IMR-90 (cell line): ENCODE measurements around the gene THOC6. TPM values are rescaled to one million over a fixed set of nuclear protein-coding genes. Genes with fewer than 3 reads are reported as not detected.

Source experiments
- ATAC-seq: fragments of 200-7000 bp; cut with Tn5 transposase; 2 replicates; pipeline ENCODE4 v1.9.1; 2020; ENCODE audit warnings: low read depth, mild to moderate bottlenecking, moderate library complexity
- BruUV-seq: library from RNA; stranded (reverse); fragments of 400-500 nt; replicated peaks from 2 replicates; lab custom pipeline; 2021; lab: Mats Ljungman, UMichigan
- CTCF ChIA-PET: fragments of 300-600 bp; formaldehyde crosslinking; extraction: SDS; loops from one replicate; lab custom pipeline; 2021; ENCODE audit warnings: antibody characterized with exemption; lab: Yijun Ruan, JAX
- POLR2A ChIA-PET: fragments of 300-600 bp; sonication (Branson Sonifier 250); formaldehyde crosslinking; loops from one replicate; lab custom pipeline; 2022; ENCODE audit warnings: antibody characterized with exemption; ENCODE audit not compliant: unreplicated experiment; lab: Charles Lee
- DNase-seq: peaks from one replicate; pipeline ENCODE4 v3.0.0; 2013
- H2AFZ ChIP-seq: replicated peaks from 2 replicates; pipeline ENCODE3; 2013; ENCODE audit warnings: low read length, mild to moderate bottlenecking; ENCODE audit not compliant: poor library complexity
- H2AK5ac ChIP-seq: 2 replicates; pipeline ENCODE4 v1.6.1; 2013; ENCODE audit warnings: low read depth, low read length, inconsistent platforms
- H2AK9ac ChIP-seq: replicated peaks from 2 replicates; pipeline ENCODE3; 2013; ENCODE audit warnings: mild to moderate bottlenecking, low read depth, low read length, moderate library complexity; ENCODE audit not compliant: poor library complexity
- H2BK120ac ChIP-seq: 2 replicates; pipeline ENCODE4 v1.6.1; 2013; ENCODE audit warnings: low read depth, low read length, inconsistent platforms
- H2BK15ac ChIP-seq: 3 replicates; pipeline ENCODE4 v1.6.1; 2013; ENCODE audit warnings: low read depth, low read length, inconsistent platforms
- H2BK20ac ChIP-seq: 2 replicates; pipeline ENCODE4 v1.6.1; 2013; ENCODE audit warnings: low read depth, mild to moderate bottlenecking, inconsistent platforms, low read length, moderate library complexity
- H2BK5ac ChIP-seq: 2 replicates; pipeline ENCODE4 v1.6.1; 2013; ENCODE audit warnings: mild to moderate bottlenecking, low read depth, low read length, inconsistent platforms; ENCODE audit not compliant: poor library complexity, severe bottlenecking
- H3K14ac ChIP-seq: replicated peaks from 2 replicates; pipeline ENCODE4 v1.6.1; 2013; ENCODE audit warnings: low read depth, low read length, inconsistent platforms
- H3K18ac ChIP-seq: 2 replicates; pipeline ENCODE4 v1.6.1; 2013; ENCODE audit warnings: low read depth, low read length, control low read depth
- H3K23ac ChIP-seq: 2 replicates; pipeline ENCODE4 v1.6.1; 2013; ENCODE audit warnings: low read depth, low read length, inconsistent platforms
- H3K27ac ChIP-seq: 2 replicates; pipeline ENCODE4 v1.5.1; 2013; ENCODE audit warnings: mild to moderate bottlenecking, control low read depth, low read length; ENCODE audit not compliant: insufficient read depth
- H3K27me3 ChIP-seq: 2 replicates; pipeline ENCODE4 v1.6.1; 2013; ENCODE audit warnings: low read length; ENCODE audit not compliant: control insufficient read depth, insufficient read depth
- H3K36me3 ChIP-seq: 2 replicates; pipeline ENCODE4 v1.6.1; 2013; ENCODE audit warnings: low read length, mixed read lengths; ENCODE audit not compliant: control insufficient read depth, insufficient read depth
- H3K4ac ChIP-seq: 2 replicates; pipeline ENCODE4 v1.6.1; 2013; ENCODE audit warnings: low read depth, low read length, inconsistent platforms
- H3K4me1 ChIP-seq: 2 replicates; pipeline ENCODE4 v1.6.1; 2013; ENCODE audit warnings: low read length, mixed read lengths; ENCODE audit not compliant: control insufficient read depth, insufficient read depth
- H3K4me2 ChIP-seq: 2 replicates; pipeline ENCODE4 v1.6.1; 2013; ENCODE audit warnings: low read depth, mild to moderate bottlenecking, control low read depth, low read length, moderate library complexity
- H3K4me3 ChIP-seq: 2 replicates; pipeline ENCODE4 v1.5.1; 2013; ENCODE audit warnings: low read depth, mild to moderate bottlenecking, control low read depth, low read length, moderate library complexity; ENCODE audit not compliant: insufficient read depth
- H3K56ac ChIP-seq: 2 replicates; pipeline ENCODE4 v1.6.1; 2013; ENCODE audit warnings: low read length, inconsistent platforms; ENCODE audit not compliant: insufficient read depth; ENCODE audit errors: extremely low read depth
- H3K79me1 ChIP-seq, 2 experiments: 2 replicates each; pipeline ENCODE4 v1.6.1; 2013; ENCODE audit warnings: low read length in 2 of 2, inconsistent platforms in 1 of 2, low read depth in 1 of 2
- H3K9ac ChIP-seq: 2 replicates; pipeline ENCODE4 v1.6.1; 2013; ENCODE audit warnings: low read depth, low read length, control low read depth
- H3K9me1 ChIP-seq: 2 replicates; pipeline ENCODE4 v1.6.1; 2013; ENCODE audit warnings: low read length, inconsistent platforms; ENCODE audit not compliant: insufficient read depth
- H3K9me3 ChIP-seq: 2 replicates; pipeline ENCODE4 v1.6.1; 2013; ENCODE audit warnings: low read length; ENCODE audit not compliant: control insufficient read depth, insufficient read depth
- H4K20me1 ChIP-seq: 2 replicates; pipeline ENCODE4 v1.6.1; 2013; ENCODE audit warnings: low read length, inconsistent platforms; ENCODE audit not compliant: insufficient read depth
- H4K5ac ChIP-seq: 2 replicates; pipeline ENCODE4 v1.6.1; 2013; ENCODE audit warnings: mild to moderate bottlenecking, low read depth, low read length, control low read depth
- H4K8ac ChIP-seq, 2 experiments: 2 replicates each; pipeline ENCODE4 v1.6.1; 2013; ENCODE audit warnings: low read depth in 2 of 2, low read length in 2 of 2, control low read depth in 1 of 2, inconsistent platforms in 1 of 2
- H4K91ac ChIP-seq: 2 replicates; pipeline ENCODE4 v1.6.1; 2013; ENCODE audit warnings: low read depth, low read length, inconsistent platforms; ENCODE audit not compliant: insufficient read depth
- BHLHE40 ChIP-seq: fragments of 150-350 bp; IDR thresholded peaks from 2 replicates; pipeline ENCODE4 v1.6.1; 2016; ENCODE audit warnings: mild to moderate bottlenecking, low read depth, low read length
- CEBPB ChIP-seq: IDR thresholded peaks from 2 replicates; pipeline ENCODE4 v1.6.1; 2012; ENCODE audit warnings: low read depth, low read length, improper control_type of control experiment
- CHD1 ChIP-seq: IDR thresholded peaks from 2 replicates; pipeline ENCODE4 v1.6.1; 2012; ENCODE audit warnings: low read depth, low read length, improper control_type of control experiment
- CTCF ChIP-seq: conservative IDR thresholded peaks from 2 replicates; pipeline ENCODE4 v1.5.1; 2012; ENCODE audit warnings: mild to moderate bottlenecking, low read depth, low read length, improper control_type of control experiment
- ELK1 ChIP-seq: fragments of 150-350 bp; IDR thresholded peaks from 2 replicates; pipeline ENCODE4 v1.6.1; 2016; ENCODE audit warnings: low read depth, mild to moderate bottlenecking, low read length, moderate library complexity, borderline replicate concordance
- FOS ChIP-seq: fragments of 150-350 bp; IDR thresholded peaks from 2 replicates; pipeline ENCODE4 v1.6.1; 2016; ENCODE audit warnings: low read depth, low read length
- MAFK ChIP-seq: IDR thresholded peaks from 2 replicates; pipeline ENCODE4 v1.6.1; 2012; ENCODE audit warnings: low read depth, low read length, improper control_type of control experiment
- MAZ ChIP-seq: IDR thresholded peaks from 2 replicates; pipeline ENCODE4 v1.6.1; 2012; ENCODE audit warnings: low read depth, mild to moderate bottlenecking, low read length, improper control_type of control experiment, moderate library complexity, borderline replicate concordance
- MXI1 ChIP-seq: IDR thresholded peaks from 2 replicates; pipeline ENCODE4 v1.6.1; 2012; ENCODE audit warnings: low read depth, mild to moderate bottlenecking, low read length, moderate library complexity, borderline replicate concordance
- NFE2L2 ChIP-seq: fragments of 150-350 bp; IDR thresholded peaks from 2 replicates; pipeline ENCODE4 v1.6.1; 2016; ENCODE audit warnings: low read depth, mild to moderate bottlenecking, low read length
- POLR2A ChIP-seq: IDR thresholded peaks from 2 replicates; pipeline ENCODE4 v1.6.1; 2012; ENCODE audit warnings: mild to moderate bottlenecking, low read depth, low read length
- RAD21 ChIP-seq: IDR thresholded peaks from 2 replicates; pipeline ENCODE4 v1.6.1; 2012; ENCODE audit warnings: low read length, improper control_type of control experiment
- RCOR1 ChIP-seq: IDR thresholded peaks from 2 replicates; pipeline ENCODE4 v1.6.1; 2012; ENCODE audit warnings: mild to moderate bottlenecking, low read length, improper control_type of control experiment; ENCODE audit not compliant: insufficient replicate concordance
- RFX5 ChIP-seq: IDR thresholded peaks from 2 replicates; pipeline ENCODE4 v1.8.0; 2012; ENCODE audit warnings: low read depth, mild to moderate bottlenecking, low read length, moderate library complexity
- SMC3 ChIP-seq: fragments of 150-350 bp; IDR thresholded peaks from 2 replicates; pipeline ENCODE4 v1.6.1; 2016; ENCODE audit warnings: low read depth, mild to moderate bottlenecking, antibody characterized with exemption, low read length, moderate library complexity
- USF2 ChIP-seq: fragments of 150-350 bp; IDR thresholded peaks from 2 replicates; pipeline ENCODE4 v1.6.1; 2017; ENCODE audit warnings: mild to moderate bottlenecking, antibody characterized with exemption, low read length, low read depth
- WGBS, 2 experiments: methylation state at CpG; one replicate each; pipeline versions ENCODE4 v1.1.5 to v1.1.7; 2013; ENCODE audit warnings: missing lambda C conversion rate in 2 of 2; ENCODE audit not compliant: insufficient read length in 1 of 2; ENCODE audit errors: extremely low coverage in 2 of 2; 5-methylcytosine and 5-hydroxymethylcytosine counted together
- dilution Hi-C: fragments of 300-500 bp; cut with HindIII; formaldehyde crosslinking; loops from one replicate; pipeline ENCODE4 v1.14.3; 2018; ENCODE audit warnings: low sequenced_read_pairs; ENCODE audit not compliant: unreplicated experiment
- in situ Hi-C: fragments of 300-500 bp; cut with MboI; formaldehyde crosslinking; loops from 3 replicates; pipeline ENCODE4 v1.14.3; 2019; ENCODE audit warnings: low sequenced_read_pairs, inconsistent platforms, mixed read lengths
- intact Hi-C: fragments of 100-400 bp; cut with micrococcal nuclease; formaldehyde crosslinking; loops from 2 replicates; pipeline ENCODE4 v1.10.0; 2022
- polyA plus RNA-seq, 3 experiments: library from polyadenylated mRNA; depleted of rRNA; stranded (reverse); fragments of >200 nt; gene quantifications; 2 replicates each; pipeline ENCODE4 v1.2.3, GENCODE V29; 2012; ENCODE audit warnings: low replicate concordance in 1 of 3
- total RNA-seq: library from RNA; depleted of rRNA; stranded (reverse); fragments of >200 nt; gene quantifications from 2 replicates; pipeline ENCODE4 v1.2.3, GENCODE V29; 2012

Gene THOC6
- total and polyA plus RNA-seq, 2 of the 4 experiments (the other 2 are of a cell fraction): 16.8 to 23.1 TPM

- no TSS peak for BruUV-seq
- Histone ChIP-seq H2BK5ac (no peak overlapping the region), H3K56ac (no peak overlapping the region), H2BK20ac (no peak overlapping the region), H2BK15ac (no peak overlapping the region), H2BK120ac (no peak overlapping the region), H3K14ac (no peak overlapping the region), H2AFZ (no peak overlapping the region), H3K9me1 (no peaks in the 10 kb centered on the region), H4K20me1 (no peaks in the 10 kb centered on the region), H3K4me1 (no peaks in the 10 kb centered on the region), H4K8ac (no peak overlapping the region), H3K4me3 (no peak overlapping the region), H2AK9ac (no peak overlapping the region), H3K9ac (no peak overlapping the region), H3K27me3 (peaks cover 53% of the 10 kb centered on the region), H3K79me1 (no peaks in the 10 kb centered on the region), H3K9me3 (no peaks in the 10 kb centered on the region), H3K27ac (no peak overlapping the region), H3K4ac (no peak overlapping the region), H3K36me3 (no peaks in the 10 kb centered on the region), H4K5ac (no peak overlapping the region), H2AK5ac (no peak overlapping the region), H4K91ac (no peak overlapping the region), H3K23ac (no peak overlapping the region), H3K4me2 (no peak overlapping the region), H3K18ac (no peak overlapping the region)
- no peak for ATAC-seq
- intact Hi-C loops (no loop called here), in situ Hi-C loops (no loop called here), dilution Hi-C loops (no loop called here)
- ChIA-PET CTCF (interaction anchor here (1.3 kb wide), 1 partner anchor 31 kb away, joined by 6 read pairs; no protein-coding TSS in a partner anchor), POLR2A (no interaction called here)
- DNase-seq: no peak
- no peak for TF ChIP-seq ELK1
- no peak for TF ChIP-seq FOS
- TF ChIP-seq RCOR1: no peak
- TF ChIP-seq BHLHE40: no peak
- TF ChIP-seq MXI1: no peak
- TF ChIP-seq USF2: no peak
- TF ChIP-seq MAZ: no peak
- TF ChIP-seq POLR2A: no peak
- no peak for TF ChIP-seq CHD1
- TF ChIP-seq RAD21: no peak
- no peak for TF ChIP-seq CTCF
- TF ChIP-seq MAFK: no peak
- TF ChIP-seq RFX5: no peak
- TF ChIP-seq NFE2L2: no peak
- TF ChIP-seq SMC3: no peak
- no peak for TF ChIP-seq CEBPB
- WGBS, 2 experiments: 80% methylated on average over 1 of the region's 4 CpGs; no CpG with 5 or more reads in 1 of the 2 experiments
These were observed 23.3 kb upstream of the THOC6 start for GRCh38 chr16:3000540-3000939.
